DMS153 (cell line): ENCODE measurements around the gene COX4I1.
"Not testable (repeated sequence)": the region's sequence is repeated elsewhere in the genome, so short reads cannot be mapped to it uniquely, and the experiment has no call there.

Experiments used
- DNase-seq: peaks from one replicate; lab custom pipeline; 2025; lab: John Stamatoyannopoulos, UW

The COX4I1 gene

GRCh38 chr16:85824161-85825135 is 25.0 kb downstream of the COX4I1 start:
- no peak for DNase-seq

- no peak for DNase-seq
Observed at GRCh38 chr16:85825326-85825725, 25.8 kb downstream of the COX4I1 start.

- DNase-seq, result no peak
Observed at GRCh38 chr16:85826686-85827247, 27.3 kb downstream of the COX4I1 start.

- DNase-seq, result no peak
Observed at GRCh38 chr16:85828166-85828565, 28.7 kb downstream of the COX4I1 start.

- no peak for DNase-seq
Observed at GRCh38 chr16:85829171-85829719, 29.8 kb downstream of the COX4I1 start.

- no peak for DNase-seq
Observed at GRCh38 chr16:85829751-85830445, 30.4 kb downstream of the COX4I1 start.

DNA sequence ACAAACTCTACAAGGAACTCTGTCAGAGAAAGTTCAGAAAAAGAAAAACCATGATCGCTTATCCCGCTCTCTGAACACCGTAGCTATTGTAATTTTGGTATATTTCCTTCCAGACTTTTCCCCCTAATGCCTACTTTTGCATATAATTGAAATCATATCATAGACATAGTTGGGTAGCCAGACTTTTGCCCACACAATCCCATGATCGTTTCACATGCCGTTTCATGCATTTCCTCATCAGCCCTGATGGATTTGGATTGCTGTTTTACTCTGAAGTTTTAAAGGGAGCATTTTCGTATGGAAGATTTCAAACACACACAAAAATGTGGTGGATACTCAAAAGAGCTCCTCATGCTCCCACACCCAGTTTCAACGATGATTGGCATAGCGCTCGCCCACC is 31.3 kb downstream of the COX4I1 start:
- DNase-seq, result no peak

GRCh38 chr16:85832570-85833218 is 33.2 kb downstream of the COX4I1 start:
- DNase-seq, result no peak

DNA sequence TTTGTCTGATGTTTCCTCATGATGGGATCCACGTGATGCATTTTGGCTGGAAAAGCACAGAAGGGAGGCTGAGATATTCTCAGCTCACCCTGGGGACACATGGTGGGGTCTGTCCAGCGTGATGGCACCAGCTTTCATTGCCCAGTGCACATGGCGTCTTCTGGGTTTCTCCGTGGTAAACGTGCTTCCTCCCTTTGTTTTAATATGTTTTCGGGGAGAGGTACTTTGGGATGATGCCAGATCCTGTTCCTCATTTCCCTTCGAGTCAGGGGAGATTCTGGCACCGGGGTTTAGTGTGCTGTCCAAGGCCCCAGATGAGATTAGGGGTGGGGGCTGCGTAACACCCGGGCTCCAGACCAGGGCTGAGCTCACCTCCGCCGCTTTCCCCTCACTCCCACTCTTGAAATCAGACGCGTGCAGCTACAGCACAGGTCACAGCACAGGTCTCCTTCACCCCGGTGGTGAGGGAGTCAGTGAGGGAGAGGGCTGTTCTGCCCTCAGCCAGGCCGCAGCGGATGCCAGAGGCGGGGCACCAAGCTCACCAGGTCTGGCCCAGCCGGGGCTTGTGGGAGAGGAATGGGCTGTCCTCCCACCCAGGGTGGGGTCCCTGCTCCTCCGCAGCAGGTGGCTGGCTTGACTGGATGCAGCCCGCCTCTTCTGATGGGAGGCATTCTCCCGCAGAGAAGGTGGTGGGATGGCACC is 33.9 kb downstream of the COX4I1 start:
- no peak for DNase-seq

DNA sequence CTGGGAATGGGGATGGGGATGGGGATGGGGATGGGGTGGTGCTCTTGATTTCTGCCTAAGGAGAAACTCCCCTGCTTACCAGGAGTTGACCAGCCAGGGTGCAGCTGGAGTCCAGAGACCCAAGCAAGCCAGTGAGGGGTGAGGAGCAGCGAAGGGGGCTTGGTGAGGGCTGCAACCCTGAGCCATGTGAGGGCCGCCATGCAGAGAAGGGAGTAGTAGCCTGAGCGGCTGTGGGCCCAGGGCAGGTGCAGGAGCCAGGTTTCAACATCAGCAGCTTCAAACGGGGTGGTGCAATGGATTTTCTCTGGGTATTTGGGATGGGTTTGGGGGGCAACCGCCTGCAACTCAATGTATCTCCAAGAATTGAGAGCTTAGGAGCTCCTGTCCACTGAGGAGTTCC is 35.2 kb downstream of the COX4I1 start:
- DNase-seq, result no peak

DNA sequence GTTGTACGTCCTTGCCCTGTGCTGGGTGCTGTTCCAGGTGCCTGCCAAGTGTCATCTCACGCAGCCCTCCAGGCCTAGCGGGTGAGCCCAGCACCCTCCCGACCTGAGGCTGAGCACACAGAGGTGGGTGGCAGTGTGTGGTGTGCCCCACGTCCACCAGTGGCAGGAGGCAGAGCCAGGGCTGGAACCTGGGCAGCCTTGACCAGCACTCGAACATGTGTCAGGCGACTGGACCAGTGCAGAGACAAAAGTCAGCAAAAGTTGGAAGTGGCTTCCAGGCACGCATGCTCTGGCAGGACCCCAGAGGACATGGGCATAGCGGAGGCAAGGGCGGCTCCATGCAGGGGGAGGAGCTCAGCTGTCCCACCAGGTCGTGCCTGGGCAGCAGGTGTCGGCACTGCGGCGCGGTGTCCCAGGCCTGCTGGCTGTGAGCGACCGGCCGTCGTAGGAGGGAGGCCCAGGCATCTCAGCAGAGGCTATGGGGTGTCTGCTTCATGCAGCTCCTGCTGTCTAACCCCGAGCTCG is 35.8 kb downstream of the COX4I1 start:
- DNase-seq, result no peak

DNA sequence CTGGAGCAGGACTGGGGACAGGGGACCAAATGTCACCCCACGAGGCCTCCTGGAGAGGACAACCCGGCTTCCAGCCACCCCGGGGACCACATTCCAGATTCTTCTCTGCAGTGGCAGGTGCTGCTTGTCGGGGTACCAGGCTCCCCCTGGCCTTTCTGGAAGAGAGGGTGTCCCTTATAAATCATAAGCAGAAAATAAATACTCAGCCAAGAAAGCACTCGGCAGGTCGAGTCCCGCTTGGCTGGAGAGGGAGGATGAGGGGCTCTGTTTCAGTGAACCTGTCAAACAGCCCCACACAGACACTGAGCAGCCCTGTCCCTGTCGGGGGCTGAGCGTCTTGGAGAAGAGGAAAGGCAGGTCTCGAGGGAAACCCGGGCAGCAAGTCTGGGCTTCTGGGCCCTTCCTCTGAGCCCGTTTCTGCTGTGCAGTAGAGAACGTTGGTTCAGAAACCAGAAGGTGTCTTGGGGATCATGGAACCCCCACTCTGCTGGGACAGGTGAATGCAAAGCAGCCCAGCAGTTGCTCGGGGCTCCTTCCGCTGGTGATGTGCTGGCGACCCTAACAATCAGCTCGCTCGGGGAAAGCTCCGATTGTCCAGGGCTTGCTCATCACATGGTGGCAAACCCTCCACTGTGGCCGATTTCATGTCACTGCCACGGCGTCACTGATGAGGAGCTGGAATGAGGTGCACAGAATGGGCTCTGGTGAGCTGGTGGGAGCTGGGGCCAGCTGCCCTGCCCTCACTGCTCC is 36.6 kb downstream of the COX4I1 start:
- DNase-seq, result no peak

DNA sequence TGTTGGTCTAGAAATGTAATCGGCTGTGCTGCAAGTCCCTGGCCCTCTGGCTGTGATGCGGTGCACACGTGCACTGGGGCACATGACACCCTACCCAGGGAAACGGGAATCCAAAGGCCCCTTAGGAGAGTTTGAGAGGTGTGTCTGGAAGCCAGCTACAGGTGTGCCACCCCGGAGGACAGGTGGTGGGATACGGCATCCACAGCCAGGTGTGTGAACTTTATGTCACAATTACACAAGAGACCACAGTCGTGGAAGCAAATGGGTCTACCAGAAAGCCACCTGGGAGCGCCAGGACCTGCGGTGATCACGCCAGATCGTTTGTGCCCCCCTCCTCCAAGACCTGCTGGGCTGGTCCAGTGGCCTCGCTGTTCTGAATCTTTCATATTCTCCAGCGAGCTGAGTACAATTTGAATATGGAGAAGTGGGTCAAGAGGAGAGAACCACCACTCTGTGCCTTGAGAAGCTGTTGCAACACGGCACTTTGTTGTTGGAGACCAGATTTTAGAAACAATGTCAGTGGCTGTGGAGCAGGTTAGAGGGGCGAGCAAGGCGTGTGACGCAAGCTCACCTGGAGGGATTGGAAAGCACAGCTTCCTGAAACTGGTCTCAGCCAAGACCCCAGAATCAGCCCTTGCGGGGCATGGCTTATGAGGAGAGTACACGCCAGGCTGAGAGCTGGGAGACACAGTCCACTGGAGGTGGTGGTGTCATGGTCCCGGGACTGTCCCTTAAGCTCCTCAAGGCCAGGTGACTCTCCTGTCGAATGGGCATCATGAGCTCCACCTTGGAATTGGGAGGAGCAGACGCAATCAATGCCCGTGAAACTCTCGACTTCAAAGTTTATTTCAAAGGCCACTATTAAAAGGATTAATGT is 37.4 kb downstream of the COX4I1 start:
- DNase-seq, result no peak

DNA sequence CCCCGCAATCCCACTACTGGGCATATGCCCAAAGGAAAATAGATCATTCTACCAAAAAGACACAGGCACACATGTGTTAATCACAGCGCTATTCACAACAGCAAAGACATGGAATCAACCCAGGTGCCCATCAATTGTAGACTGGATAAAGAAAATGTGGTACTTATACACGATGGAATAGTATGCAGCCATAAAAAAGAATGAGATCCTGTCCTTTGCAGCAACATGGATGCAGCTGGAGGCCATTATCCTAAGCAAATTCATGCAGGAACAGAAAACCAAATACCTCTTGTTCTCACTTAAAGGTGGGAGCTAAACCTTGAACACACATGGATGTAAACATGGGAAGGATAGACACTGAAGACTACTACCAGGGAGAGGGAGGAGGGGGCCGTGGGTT is 38.2 kb downstream of the COX4I1 start:
- DNase-seq, result not testable (repeated sequence)

- no peak for DNase-seq
Observed at GRCh38 chr16:85838381-85838780, 38.9 kb downstream of the COX4I1 start.

DNA sequence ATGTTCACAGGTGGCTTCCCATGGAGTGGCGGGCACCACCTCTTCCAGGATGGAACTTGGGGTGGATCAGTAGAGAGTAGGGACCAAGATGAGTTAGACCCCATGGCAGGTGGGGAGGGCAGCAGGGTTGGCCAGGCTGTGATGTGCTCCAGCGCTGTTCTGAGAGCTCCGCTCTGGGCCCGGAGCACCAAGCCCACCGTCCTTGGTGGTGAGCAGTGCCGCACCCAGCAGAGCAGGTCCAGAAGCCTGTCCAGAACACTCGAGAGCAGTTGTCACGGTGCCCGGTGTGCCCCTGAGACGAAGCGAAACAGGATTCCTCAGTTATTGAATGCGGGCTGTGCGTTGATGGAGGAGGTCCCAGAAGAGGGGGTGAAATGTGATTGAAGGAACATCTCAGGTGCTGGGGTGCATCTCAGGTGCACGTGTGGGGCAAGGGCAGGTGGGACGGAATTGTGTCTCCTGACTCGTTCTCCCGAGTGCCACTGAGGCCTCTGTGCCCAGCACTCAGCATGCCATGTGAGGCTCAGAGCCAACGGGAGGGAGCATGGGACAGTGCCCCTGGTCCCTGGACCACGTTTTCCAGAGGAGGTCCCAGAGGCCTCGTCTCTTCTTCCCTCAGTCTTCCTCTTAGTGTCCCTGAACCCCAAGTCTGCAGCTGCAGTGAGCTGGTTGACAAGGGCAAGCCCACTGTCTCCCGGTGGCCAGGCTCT is 39.5 kb downstream of the COX4I1 start:
- DNase-seq, result no peak

DNA sequence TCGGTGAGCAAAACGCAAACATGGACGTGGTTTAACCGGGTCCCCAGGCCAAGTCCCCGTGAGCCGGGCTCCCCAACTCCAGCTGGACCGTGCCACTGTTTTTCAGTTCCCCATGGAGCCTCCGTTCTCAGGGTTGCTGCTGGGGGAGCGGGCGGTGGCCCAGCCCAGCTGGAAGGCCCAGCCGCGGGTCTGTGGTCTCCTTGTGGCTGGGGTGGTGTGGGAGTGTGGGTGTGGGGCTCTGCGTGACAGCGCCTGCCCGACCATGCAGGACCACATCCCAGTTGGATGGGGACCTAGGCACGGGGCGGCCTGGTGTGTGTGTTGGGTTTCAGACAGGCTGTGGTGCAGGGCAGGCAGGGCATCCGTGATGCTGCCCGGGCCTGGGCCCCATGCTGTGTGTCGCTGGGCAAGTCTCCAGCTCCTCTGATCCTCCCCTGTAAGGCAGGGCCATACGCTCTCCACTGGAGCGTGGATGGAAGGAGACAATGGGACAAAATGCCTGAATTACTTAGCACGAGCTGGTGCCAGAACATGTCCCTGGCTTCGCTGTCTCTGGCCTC is 40.3 kb downstream of the COX4I1 start:
- DNase-seq, result no peak

DNA sequence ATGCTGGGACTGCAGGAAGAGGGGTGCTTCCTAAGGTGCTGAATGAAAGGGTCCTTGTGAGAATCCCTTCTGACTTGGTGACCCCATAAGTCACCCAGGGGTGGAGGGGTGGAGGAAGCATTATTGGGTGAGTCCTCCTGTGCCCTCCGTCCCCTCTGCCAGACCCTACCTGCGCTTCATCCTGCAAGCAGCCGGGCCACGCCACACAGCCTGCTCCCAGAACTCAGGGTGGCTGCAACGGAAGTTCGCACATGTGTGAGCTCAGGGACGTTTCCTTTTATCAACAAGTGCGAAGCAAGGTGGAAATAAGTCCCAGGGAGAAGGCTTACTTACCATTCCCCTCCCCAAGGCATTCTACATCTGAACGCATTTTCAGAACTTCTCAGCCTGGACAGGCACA is 40.9 kb downstream of the COX4I1 start:
- no peak for DNase-seq
